GM18870 (cell line): ENCODE results near the gene RBP2.

ENCODE experiments used
- ATAC-seq: cut with Tn5 transposase; IDR thresholded peaks from one replicate; pipeline ENCODE4 v1.9.1; 2021; ENCODE audit warnings: moderate library complexity; ENCODE audit not compliant: unreplicated experiment

The RBP2 gene

DNA sequence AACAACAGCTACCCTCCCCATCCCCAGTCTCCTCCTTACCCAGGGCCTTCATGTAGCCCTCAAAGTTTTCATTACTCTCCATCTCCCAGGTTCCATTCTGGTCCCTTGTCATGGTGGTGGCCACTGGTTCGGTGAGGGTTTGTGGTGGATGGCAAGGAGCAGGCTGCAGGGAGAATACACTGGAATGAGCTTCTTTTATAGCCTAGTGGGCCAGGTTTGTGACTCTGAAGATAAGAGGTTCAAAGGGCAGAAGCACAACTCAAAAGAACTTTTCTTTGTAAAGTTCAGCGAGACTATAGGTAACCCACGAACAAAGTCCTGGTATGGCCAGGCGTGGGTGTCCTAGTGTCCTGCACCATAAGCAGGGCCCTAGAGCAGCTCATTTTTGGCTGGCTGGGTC is at the start of gene RBP2:
RBP2 (minus strand) TSS at position 169 of the 400 bp plus-strand sequence; CDS start at position 112, 57 bp downstream.
- no peak for ATAC-seq

- ATAC-seq: no peak
Observed at GRCh38 chr3:139524841-139525636, 48.7 kb upstream of the RBP2 start.

DNA sequence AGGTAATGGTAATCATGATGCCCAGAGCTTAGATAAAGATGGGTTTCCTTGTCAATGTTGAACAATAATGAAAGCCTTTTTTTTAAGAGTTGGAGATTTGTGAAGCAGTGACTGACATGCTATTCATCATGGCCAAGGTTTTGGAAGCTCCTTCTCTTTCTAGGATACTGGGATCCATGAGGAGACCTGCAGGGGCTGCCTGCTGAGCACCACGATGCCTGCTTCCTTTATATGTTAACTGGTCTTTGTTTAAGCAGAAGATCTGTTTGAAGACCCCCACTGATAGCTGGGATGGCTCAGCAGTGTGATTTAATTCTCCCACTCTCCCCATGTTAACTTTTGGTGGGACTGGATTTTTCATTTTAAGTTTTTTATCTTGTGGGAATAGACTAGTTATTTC is 47.4 kb upstream of the RBP2 start:
- no peak for ATAC-seq

DNA sequence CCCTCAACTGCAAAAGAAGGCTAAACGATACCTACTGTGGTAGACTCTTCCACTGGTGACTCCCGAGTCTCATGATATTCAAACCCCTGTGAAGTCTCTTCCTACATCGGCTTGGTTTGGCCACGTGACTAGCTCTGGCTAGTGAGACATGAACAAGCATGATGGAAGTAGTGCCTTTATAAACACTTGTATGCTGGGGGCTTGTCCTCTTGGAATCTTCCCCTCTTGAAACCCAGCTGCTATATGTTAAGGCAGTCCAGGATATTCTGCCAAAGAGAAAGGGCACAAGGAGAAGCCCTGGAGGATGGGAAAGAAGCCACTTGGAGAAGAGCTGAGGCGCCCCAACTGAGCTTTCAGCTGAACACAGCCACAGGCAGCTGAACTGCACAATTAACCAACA is 46.9 kb upstream of the RBP2 start:
- no peak for ATAC-seq

DNA sequence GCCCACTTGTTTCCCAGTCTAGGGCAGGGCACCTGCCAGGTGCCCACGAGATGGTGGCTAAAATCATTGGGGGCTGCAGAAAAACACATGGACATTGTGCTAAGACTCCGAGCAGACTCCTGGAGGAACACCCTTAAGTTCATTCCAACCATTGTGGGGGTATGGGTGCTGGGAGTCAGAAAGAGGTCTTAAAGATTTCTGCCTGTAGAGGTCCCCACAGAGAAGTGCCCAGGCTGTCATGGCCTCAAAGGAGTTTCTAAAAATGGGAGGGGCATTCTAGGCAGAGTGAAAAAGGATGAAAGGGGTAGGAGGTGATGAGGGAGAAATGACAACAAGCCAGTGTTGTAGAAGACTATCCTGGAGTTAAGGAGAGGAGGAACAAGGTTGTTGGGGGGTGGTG is 46.1 kb upstream of the RBP2 start:
- no peak for ATAC-seq

GRCh38 chr3:139521816-139522215 is 45.5 kb upstream of the RBP2 start:
- no peak for ATAC-seq

GRCh38 chr3:139521144-139521543 is 44.8 kb upstream of the RBP2 start:
- ATAC-seq: no peak

- ATAC-seq: no peak
Observed at GRCh38 chr3:139519998-139520737, 43.9 kb upstream of the RBP2 start.

DNA sequence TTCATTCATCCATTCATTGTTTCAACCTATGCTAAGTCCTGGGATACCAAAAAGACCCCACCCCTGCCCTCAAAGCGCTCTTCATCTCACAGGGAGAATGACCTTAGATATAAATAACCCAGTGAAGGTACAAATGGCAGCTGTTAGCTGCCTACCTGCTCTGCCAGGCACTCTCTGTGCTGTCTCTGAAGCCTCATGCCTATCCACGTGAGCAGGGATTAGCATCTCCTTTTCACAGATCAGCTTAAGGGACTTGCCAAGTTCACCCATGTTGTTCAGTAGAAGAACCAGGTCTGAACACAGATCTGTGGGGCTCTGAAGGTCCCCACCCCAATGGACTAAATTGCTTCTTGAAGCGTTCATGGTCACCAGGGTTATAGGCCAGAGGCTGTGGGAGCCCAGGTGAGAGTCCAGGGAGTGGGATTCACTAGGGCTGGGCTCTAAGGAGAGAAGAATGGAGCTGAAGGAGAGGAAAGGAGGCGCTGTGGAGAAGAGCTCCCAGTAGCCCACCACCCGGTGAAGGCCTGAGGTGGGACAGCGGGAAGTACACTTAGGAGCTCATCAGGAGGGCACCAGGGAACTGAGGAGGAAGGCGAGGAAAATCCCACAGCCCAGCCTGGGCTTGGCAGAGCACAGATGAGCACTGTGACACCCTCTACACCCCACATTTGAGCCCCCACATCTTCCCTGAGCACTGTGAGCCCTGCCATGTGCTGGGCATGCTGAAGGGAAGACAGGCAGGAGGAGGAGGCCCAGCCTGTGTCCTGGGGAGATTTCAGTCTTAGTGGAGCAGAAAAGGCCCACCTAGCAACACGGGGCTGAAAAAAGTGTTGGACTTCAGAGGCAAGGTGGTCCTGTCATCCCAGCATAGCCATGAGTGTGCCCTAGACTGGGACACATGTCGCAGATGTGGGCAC is 42.9 kb upstream of the RBP2 start:
- no peak for ATAC-seq

DNA sequence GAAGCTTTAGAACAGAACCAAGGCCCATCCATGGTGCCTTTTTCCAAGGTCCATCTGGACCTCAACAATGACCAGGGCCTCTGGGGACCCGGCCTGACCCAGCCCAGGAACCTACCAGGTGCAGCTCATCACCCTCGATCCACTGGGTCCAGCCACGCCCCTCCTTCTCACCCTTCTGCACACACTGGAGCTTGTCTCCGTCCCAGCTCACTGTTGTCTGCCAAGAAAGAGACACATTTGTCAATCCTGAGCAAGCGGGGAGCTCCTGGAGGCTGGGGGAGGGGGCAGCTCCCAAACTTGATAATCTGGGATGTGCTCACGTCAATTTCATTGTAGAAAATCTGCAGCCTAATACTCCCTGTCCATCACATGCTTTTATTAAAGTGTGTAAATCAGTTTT is 42.0 kb upstream of the RBP2 start:
- ATAC-seq: no peak

DNA sequence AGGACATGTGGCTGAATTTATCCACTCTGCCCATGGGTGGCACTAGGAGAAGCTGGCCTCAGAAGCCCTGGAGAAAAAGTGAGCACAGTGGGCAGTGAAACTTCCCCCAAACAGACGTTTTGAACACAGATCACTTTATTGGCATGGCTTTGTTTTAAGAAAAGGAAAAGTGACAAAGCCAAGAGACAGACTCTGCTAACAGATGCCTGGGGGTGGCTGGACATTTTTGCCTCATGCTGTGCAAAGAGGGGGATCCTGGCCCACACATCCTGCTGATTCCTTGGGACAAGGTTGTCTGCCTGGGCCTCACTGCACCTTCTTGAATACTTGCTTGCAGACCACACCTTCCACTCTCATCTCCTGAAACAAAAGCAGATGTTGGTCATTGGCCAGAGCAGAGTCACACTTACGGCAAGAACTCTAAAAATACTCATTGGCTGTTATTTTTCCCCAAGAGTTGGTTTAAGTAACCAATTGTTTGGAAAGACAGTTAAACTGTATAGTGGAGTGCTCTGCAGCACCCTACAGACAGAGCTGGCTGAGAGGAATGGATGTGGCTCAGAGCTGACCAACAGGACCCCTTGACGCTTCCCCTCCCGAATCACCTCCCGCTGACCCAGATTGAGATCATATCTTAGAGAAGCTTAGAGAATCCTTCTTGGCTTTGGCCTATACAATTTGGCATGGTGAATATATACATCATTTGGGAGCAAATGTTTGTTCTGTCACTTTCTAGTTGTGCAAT is 41.2 kb upstream of the RBP2 start:
- ATAC-seq: no peak

GRCh38 chr3:139514741-139515140 is 38.4 kb upstream of the RBP2 start:
- ATAC-seq: no peak

DNA sequence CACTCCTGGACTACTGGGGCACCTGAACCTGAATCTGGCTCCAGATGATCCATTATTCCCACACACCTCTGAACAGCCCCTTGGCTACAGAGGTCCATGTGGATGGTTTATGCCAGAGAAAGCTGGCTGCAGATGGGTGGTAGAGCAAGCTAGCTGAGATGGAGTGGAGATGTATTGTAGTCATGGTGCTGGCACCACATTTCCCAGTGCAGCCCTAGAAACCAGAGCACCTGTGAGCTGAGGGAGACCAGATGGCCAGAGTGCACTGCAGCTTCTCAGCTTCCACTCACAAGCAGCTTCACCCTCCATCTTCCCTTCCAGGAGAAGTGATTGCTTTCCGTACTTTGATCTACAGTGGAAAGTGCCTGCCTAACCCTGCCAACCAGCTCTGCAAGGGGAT is 33.3 kb upstream of the RBP2 start:
- no peak for ATAC-seq

DNA sequence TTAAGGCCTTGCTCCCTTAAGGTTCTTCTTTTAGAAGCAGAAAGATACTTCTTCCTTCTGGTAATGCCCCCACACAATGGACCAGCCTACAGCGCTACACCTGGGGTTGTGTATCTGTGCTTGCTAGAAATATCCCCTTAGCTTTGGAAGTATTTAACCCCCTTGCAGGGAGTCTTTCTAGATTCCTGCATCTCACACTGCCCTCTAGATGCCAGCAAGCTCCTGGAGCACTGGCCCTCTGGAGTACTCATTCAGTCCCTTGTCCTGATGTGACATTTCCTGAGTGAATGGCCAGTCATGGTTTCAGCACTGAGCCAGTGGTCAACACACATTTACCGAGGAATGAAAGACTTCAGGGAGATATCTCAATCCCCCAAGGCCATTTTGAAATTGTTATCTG is 30.4 kb upstream of the RBP2 start:
- no peak for ATAC-seq

- ATAC-seq: no peak
Observed at GRCh38 chr3:139505829-139506386, 29.6 kb upstream of the RBP2 start.

GRCh38 chr3:139499536-139499935 is 23.2 kb upstream of the RBP2 start:
- no peak for ATAC-seq

DNA sequence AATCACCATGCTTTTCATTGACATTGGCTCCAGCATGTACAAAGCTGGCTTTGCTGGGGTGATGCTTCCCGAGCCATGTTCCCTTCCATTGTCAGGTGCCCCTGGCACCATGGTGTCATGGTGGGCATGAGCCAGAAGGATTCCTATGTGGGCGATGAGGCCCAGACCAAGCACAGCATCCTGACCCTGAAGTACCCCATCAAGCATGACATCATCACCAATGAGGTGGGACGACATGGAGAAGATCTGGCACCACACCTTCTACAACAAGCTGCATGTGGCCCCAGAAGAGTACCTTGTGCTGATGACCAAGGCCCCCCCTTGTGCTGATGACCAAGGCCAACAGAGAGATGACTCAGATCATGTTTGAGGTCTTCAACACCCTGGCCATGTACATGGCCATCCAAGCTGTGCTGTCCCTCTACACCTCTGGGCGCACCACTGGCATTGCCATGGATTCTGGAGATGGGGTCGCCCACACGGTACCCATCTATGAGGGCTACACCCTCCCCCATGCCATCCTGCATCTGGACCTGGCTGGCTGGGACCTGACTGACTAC is 17.6 kb upstream of the RBP2 start:
- no peak for ATAC-seq

DNA sequence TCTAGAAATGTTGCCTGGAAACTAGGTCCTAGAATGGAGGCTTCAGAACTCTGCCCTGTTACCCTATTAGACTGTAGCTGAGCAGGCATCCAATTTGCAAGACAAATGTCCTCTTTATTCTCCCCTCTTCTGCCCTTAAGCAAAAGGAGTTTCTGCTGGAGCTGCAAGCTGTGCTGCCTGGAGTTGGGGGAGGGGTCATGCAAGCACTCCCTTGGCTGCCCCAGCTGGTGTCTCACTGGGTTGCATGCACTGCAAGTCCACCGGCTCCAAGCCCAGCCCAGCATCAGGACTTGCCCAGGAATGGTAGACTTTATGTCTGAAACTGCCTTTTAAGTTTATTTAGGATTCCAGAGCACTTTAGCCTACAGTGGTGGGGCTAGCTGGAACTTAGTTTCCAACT is 15.7 kb upstream of the RBP2 start:
- no peak for ATAC-seq

GRCh38 chr3:139491027-139491700 is 14.8 kb upstream of the RBP2 start:
- ATAC-seq: no peak
